GM23248 (cell line): ENCODE results near the gene RUFY4. TPM values are rescaled to one million over a fixed set of nuclear protein-coding genes. Genes with fewer than 3 reads are reported as not detected.

ENCODE experiments used
- DNase-seq: peaks from one replicate; pipeline ENCODE4 v3.0.0-alpha.2; 2015
- H2AFZ ChIP-seq: fragments of 200-600 bp; sonication (generic); 2 replicates; pipeline ENCODE4 v1.6.1; 2016; ENCODE audit warnings: antibody characterized with exemption
- H3F3A ChIP-seq: fragments of 200-600 bp; sonication (generic); 2 replicates; pipeline ENCODE4 v1.6.1; 2016; ENCODE audit warnings: mild to moderate bottlenecking, antibody characterized with exemption, mixed run types; ENCODE audit not compliant: insufficient read depth
- H3K27ac ChIP-seq: fragments of 200-600 bp; sonication (generic); 2 replicates; pipeline ENCODE4 v1.5.1; 2016; ENCODE audit warnings: mild to moderate bottlenecking
- H3K27me3 ChIP-seq: fragments of 200-600 bp; sonication (generic); replicated peaks from 2 replicates; pipeline ENCODE4 v1.6.1; 2016; ENCODE audit warnings: mild to moderate bottlenecking; ENCODE audit not compliant: insufficient read depth
- H3K36me3 ChIP-seq: fragments of 200-600 bp; sonication (generic); 2 replicates; pipeline ENCODE4 v1.6.1; 2016; ENCODE audit warnings: low read depth, mild to moderate bottlenecking
- H3K4me1 ChIP-seq: fragments of 200-600 bp; sonication (generic); 2 replicates; pipeline ENCODE4 v1.6.1; 2016; ENCODE audit warnings: mild to moderate bottlenecking; ENCODE audit not compliant: insufficient read depth
- H3K4me2 ChIP-seq: fragments of 200-600 bp; sonication (generic); one replicate; pipeline ENCODE4 v1.6.1; 2016; ENCODE audit warnings: mild to moderate bottlenecking; ENCODE audit not compliant: unreplicated experiment
- H3K4me3 ChIP-seq: fragments of 200-600 bp; sonication (generic); 2 replicates; pipeline ENCODE4 v1.5.1; 2016; ENCODE audit warnings: mild to moderate bottlenecking
- H3K79me2 ChIP-seq: fragments of 200-600 bp; sonication (generic); 2 replicates; pipeline ENCODE4 v1.6.1; 2016; ENCODE audit warnings: mild to moderate bottlenecking; ENCODE audit not compliant: insufficient read depth
- H3K9ac ChIP-seq: fragments of 200-600 bp; sonication (generic); 2 replicates; pipeline ENCODE4 v1.6.1; 2016; ENCODE audit warnings: mild to moderate bottlenecking
- H3K9me2 ChIP-seq: fragments of 200-600 bp; sonication (generic); 2 replicates; pipeline ENCODE4 v1.6.1; 2016; ENCODE audit warnings: mixed run types, mild to moderate bottlenecking, moderate library complexity; ENCODE audit not compliant: insufficient read depth
- H3K9me3 ChIP-seq: fragments of 200-600 bp; sonication (generic); one replicate; pipeline ENCODE4 v1.6.1; 2017; ENCODE audit warnings: low read depth
- H4K20me1 ChIP-seq: fragments of 200-600 bp; sonication (generic); 2 replicates; pipeline ENCODE4 v1.6.0; 2016; ENCODE audit not compliant: insufficient read depth
- EZH2 ChIP-seq: fragments of 200-600 bp; sonication (generic); IDR thresholded peaks from 2 replicates; pipeline ENCODE4 v1.6.1; 2018; ENCODE audit warnings: antibody characterized with exemption, mild to moderate bottlenecking; ENCODE audit not compliant: insufficient read depth, poor library complexity, severe bottlenecking
- EZH2phosphoT487 ChIP-seq: fragments of 200-600 bp; sonication (generic); IDR thresholded peaks from 2 replicates; pipeline ENCODE4 v1.6.1; 2018; ENCODE audit warnings: antibody characterized with exemption, moderate library complexity, mild to moderate bottlenecking, low read depth; ENCODE audit not compliant: insufficient read depth
- WGBS, 2 experiments: methylation state at CpG; one replicate each; pipeline ENCODE4 v1.1.6; 2015 to 2017; ENCODE audit warnings: low lambda C conversion rate in 2 of 2, low coverage in 1 of 2; ENCODE audit errors: missing lambda C conversion rate in 2 of 2; 5-methylcytosine and 5-hydroxymethylcytosine counted together
- in situ Hi-C: fragments of 300-500 bp; cut with MboI; formaldehyde crosslinking; loops from 2 replicates; pipeline ENCODE4 v1.15.0; 2020
- polyA plus RNA-seq: library from polyadenylated mRNA; unstranded; fragments of >200 nt; fragmentation: Nextera tagmentation; extraction: Ambion mirVana; gene quantifications from 2 replicates; pipeline ENCODE4 v1.2.1, GENCODE V29; 2016
- total RNA-seq: library from RNA; depleted of rRNA; stranded (reverse); fragments of >200 nt; shearing (Covaris generic); gene quantifications from 2 replicates; pipeline ENCODE4 v1.2.3, GENCODE V29; 2014

The RUFY4 gene
- total and polyA plus RNA-seq, 2 experiments from 2014 or later: not detected

GRCh38 chr2:218021536-218022071 is 47.4 kb upstream of the RUFY4 start:
- H3K4me2 ChIP-seq: no peak overlapping the region

GRCh38 chr2:218022131-218022850 is 46.8 kb upstream of the RUFY4 start:
- Histone ChIP-seq H3F3A (no peaks in the 10 kb centered on the region), H2AFZ (no peak overlapping the region), H3K79me2 (no peaks in the 10 kb centered on the region), H3K9ac (no peak overlapping the region), H3K4me3 (no peak overlapping the region), H3K9me3 (no peaks in the 10 kb centered on the region), H3K4me2 (no peak overlapping the region), H3K9me2 (no peaks in the 10 kb centered on the region), H3K4me1 (no peaks in the 10 kb centered on the region), H4K20me1 (no peaks in the 10 kb centered on the region), H3K36me3 (no peaks in the 10 kb centered on the region), H3K27ac (no peak overlapping the region), H3K27me3 (no peaks in the 10 kb centered on the region)
- WGBS, 2 experiments: 84 to 85% methylated on average over 6 to 10 of the region's 10 CpGs
- TF ChIP-seq EZH2 (no peak), EZH2phosphoT487 (no peak)
- in situ Hi-C loops: no loop called here
- DNase-seq: no peak

More at GRCh38 chr2:218021536-218022071, 47.4 kb upstream of the RUFY4 start:
- H3K36me3 ChIP-seq: no peaks in the 10 kb centered on the region
- H3K27ac ChIP-seq: no peak overlapping the region
- H3K4me3 ChIP-seq: no peak overlapping the region
- WGBS, 2 experiments: 80 to 83% methylated on average over 12 of the region's 12 CpGs
- no peak overlapping the region for H3K9ac ChIP-seq
- H3K9me2 ChIP-seq: no peaks in the 10 kb centered on the region
- H3K4me1 ChIP-seq: no peaks in the 10 kb centered on the region
- H4K20me1 ChIP-seq: no peaks in the 10 kb centered on the region
- H2AFZ ChIP-seq: no peak overlapping the region
- H3K9me3 ChIP-seq: no peaks in the 10 kb centered on the region
- H3F3A ChIP-seq: no peaks in the 10 kb centered on the region
- no peak for DNase-seq
- in situ Hi-C loops: no loop called here
- H3K79me2 ChIP-seq: no peaks in the 10 kb centered on the region
- no peak for TF ChIP-seq EZH2phosphoT487
- TF ChIP-seq EZH2: no peak
- H3K27me3 ChIP-seq: no peaks in the 10 kb centered on the region

- in situ Hi-C loops: no loop called here
- no peaks in the 10 kb centered on the region for H4K20me1 ChIP-seq
- no peaks in the 10 kb centered on the region for H3K79me2 ChIP-seq
- no peaks in the 10 kb centered on the region for H3K9me2 ChIP-seq
- H3K9me3 ChIP-seq: no peaks in the 10 kb centered on the region
- H3K27me3 ChIP-seq: no peaks in the 10 kb centered on the region
- no peak for DNase-seq
- H3K4me3 ChIP-seq: no peak overlapping the region
- H3F3A ChIP-seq: no peaks in the 10 kb centered on the region
- no peaks in the 10 kb centered on the region for H3K36me3 ChIP-seq
- no peak overlapping the region for H2AFZ ChIP-seq
- no peaks in the 10 kb centered on the region for H3K4me1 ChIP-seq
- H3K27ac ChIP-seq: no peak overlapping the region
- H3K4me2 ChIP-seq: no peak overlapping the region
- TF ChIP-seq EZH2 (no peak), EZH2phosphoT487 (no peak)
- WGBS, 2 experiments: 91 to 92% methylated on average over 6 to 7 of the region's 7 CpGs
- no peak overlapping the region for H3K9ac ChIP-seq
Measured at GRCh38 chr2:218022851-218023530, 46.1 kb upstream of the RUFY4 start.

GRCh38 chr2:218023636-218024035 is 45.4 kb upstream of the RUFY4 start:
- TF ChIP-seq EZH2phosphoT487 (no peak), EZH2 (no peak)
- Histone ChIP-seq H3K4me2 (no peak overlapping the region), H3K27ac (no peak overlapping the region), H3K9me2 (no peaks in the 10 kb centered on the region), H2AFZ (no peak overlapping the region), H3K9me3 (no peaks in the 10 kb centered on the region), H4K20me1 (no peaks in the 10 kb centered on the region), H3K9ac (no peak overlapping the region), H3F3A (no peaks in the 10 kb centered on the region), H3K4me1 (no peaks in the 10 kb centered on the region), H3K36me3 (no peaks in the 10 kb centered on the region), H3K79me2 (no peaks in the 10 kb centered on the region), H3K27me3 (no peaks in the 10 kb centered on the region), H3K4me3 (no peak overlapping the region)
- no peak for DNase-seq
- in situ Hi-C loops: no loop called here
- 21 to 32% methylated on average over 3 of the region's 3 CpGs for whole genome bisulfite sequencing, 2 experiments
